A673 (cell line): ENCODE results near the gene SLC35E2B. TPM values are rescaled to one million over a fixed set of nuclear protein-coding genes. Genes with fewer than 3 reads are reported as not detected.
"Not testable (repeated sequence)": the region's sequence is repeated elsewhere in the genome, so short reads cannot be mapped to it uniquely, and the experiment has no call there.

Source experiments
- BruUV-seq: library from RNA; stranded (reverse); fragments of 400-500 nt; replicated peaks from 2 replicates; lab custom pipeline; 2021; lab: Mats Ljungman, UMichigan
- CTCF ChIA-PET: fragments of 300-600 bp; sonication (Branson Sonifier 250); formaldehyde crosslinking; loops from one replicate; lab custom pipeline; 2022; ENCODE audit warnings: antibody characterized with exemption; lab: Charles Lee
- POLR2A ChIA-PET: fragments of 300-600 bp; sonication (Branson Sonifier 250); formaldehyde crosslinking; loops from one replicate; lab custom pipeline; 2022; ENCODE audit warnings: antibody characterized with exemption; ENCODE audit not compliant: low non-redundant PET; lab: Charles Lee
- DNase-seq: peaks from one replicate; pipeline ENCODE4 v3.0.0-alpha.2; 2015; ENCODE audit warnings: low spot score
- H3K27ac ChIP-seq: fragments of 200-600 bp; sonication (generic); 2 replicates; pipeline ENCODE4 v1.5.1; 2016; ENCODE audit warnings: mixed run types, low read depth, mild to moderate bottlenecking, mixed read lengths, antibody characterized with exemption, low read length; ENCODE audit not compliant: poor library complexity, severe bottlenecking
- H3K27me3 ChIP-seq: fragments of 200-600 bp; sonication (generic); replicated peaks from 2 replicates; pipeline ENCODE4 v1.6.1; 2017; ENCODE audit warnings: mixed run types, low read depth, mild to moderate bottlenecking, mixed read lengths, antibody characterized with exemption, low read length; ENCODE audit not compliant: insufficient read depth, poor library complexity
- H3K36me3 ChIP-seq: fragments of 200-600 bp; sonication (generic); 2 replicates; pipeline ENCODE4 v1.6.1; 2016; ENCODE audit warnings: mixed run types, mild to moderate bottlenecking, mixed read lengths, antibody characterized with exemption, low read length; ENCODE audit not compliant: insufficient read depth, poor library complexity, severe bottlenecking
- H3K4me1 ChIP-seq: fragments of 200-600 bp; sonication (generic); 2 replicates; pipeline ENCODE4 v1.6.1; 2017; ENCODE audit warnings: mixed run types, mild to moderate bottlenecking, mixed read lengths, antibody characterized with exemption, low read length; ENCODE audit not compliant: insufficient read depth, poor library complexity, severe bottlenecking
- H3K4me3 ChIP-seq: fragments of 200-600 bp; sonication (generic); 2 replicates; pipeline ENCODE4 v1.5.1; 2016; ENCODE audit warnings: low read depth, mixed run types, mild to moderate bottlenecking, mixed read lengths, low read length; ENCODE audit not compliant: poor library complexity, severe bottlenecking
- H3K9me3 ChIP-seq: fragments of 200-600 bp; sonication (generic); 2 replicates; pipeline ENCODE4 v1.6.1; 2016; ENCODE audit warnings: mixed run types, low read depth, mild to moderate bottlenecking, mixed read lengths, antibody characterized with exemption, low read length; ENCODE audit not compliant: poor library complexity, severe bottlenecking
- CTCF ChIP-seq: fragments of 300-800, 200-600 bp; sonication (generic); conservative IDR thresholded peaks from 2 replicates; pipeline ENCODE4 v1.5.1; 2017; ENCODE audit warnings: low read depth, mild to moderate bottlenecking, antibody characterized with exemption, low read length, moderate library complexity, mixed read lengths
- EZH2 ChIP-seq: fragments of 200-600 bp; sonication (generic); IDR thresholded peaks from 2 replicates; pipeline ENCODE4 v1.6.1; 2017; ENCODE audit warnings: borderline replicate concordance, low read depth, mild to moderate bottlenecking, mixed read lengths, antibody characterized with exemption, low read length; ENCODE audit not compliant: poor library complexity, severe bottlenecking
- intact Hi-C: fragments of 100-400 bp; cut with micrococcal nuclease; formaldehyde crosslinking; loops from one replicate; pipeline ENCODE4 v1.10.0; 2022; ENCODE audit not compliant: unreplicated experiment
- total RNA-seq: library from RNA; stranded (reverse); gene quantifications from 2 replicates; pipeline ENCODE4 v1.2.3, GENCODE V29; 2021

Gene SLC35E2B
- total RNA-seq, 1 experiment from 2014 or later, result 56.3 TPM

DNA sequence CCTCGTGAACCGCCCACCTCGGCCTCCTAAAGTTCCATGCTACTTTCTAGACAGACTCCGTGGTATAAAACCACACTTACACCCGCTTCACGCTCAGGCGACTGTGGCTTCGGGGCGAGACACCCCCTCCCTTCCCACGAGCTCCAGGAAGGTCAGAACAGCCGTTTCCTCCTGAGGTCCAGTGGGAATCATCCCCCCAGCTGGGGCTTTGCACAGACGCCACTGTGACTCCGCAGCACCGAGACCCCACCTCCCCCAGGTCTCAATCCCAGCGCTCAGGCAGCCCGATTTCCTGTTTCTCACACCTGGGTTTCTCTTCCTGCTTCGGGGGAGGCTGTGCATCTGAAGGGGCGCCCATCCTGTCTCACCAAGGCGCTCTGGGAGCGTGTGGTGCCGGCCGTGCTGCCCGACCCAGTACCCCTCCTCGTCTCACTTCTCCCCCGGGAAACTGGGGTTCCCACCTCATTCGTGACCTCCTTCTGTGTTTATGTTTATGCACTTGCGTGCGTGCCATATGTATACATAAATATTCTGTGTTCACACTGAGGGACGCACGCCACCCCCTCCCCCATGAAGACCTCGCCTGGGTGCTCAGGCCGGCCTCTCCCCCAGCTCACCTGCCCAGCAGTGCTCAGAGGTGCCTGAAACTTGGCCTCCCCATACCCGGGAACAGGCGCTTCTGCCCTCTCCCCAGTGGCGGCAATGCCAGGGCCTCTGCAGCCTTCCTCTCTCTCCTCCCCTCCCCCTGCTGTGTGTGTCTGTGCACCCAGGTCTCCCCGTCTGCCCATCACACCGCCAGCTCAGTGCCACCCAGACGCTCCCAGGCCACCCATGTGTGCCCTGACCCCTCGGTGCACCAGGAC, 14.6 kb downstream of the SLC35E2B start:
- BruUV-seq, result no TSS peak
- CTCF ChIA-PET, result no interaction called here
- no peaks in the 10 kb centered on the region for H3K9me3 ChIP-seq
- H3K27me3 ChIP-seq, result no peaks in the 10 kb centered on the region
- peak overlapping the region; percentile 4 for H3K27ac ChIP-seq
- TF ChIP-seq EZH2 (no peak), CTCF (no peak)
- no peak for DNase-seq
- intact Hi-C loops, result no loop called here
- H3K4me3 ChIP-seq, result no peak overlapping the region
- H3K4me1 ChIP-seq, result peaks cover 6% of the 10 kb centered on the region
- POLR2A ChIA-PET, result no interaction called here
- no peaks in the 10 kb centered on the region for H3K36me3 ChIP-seq

GRCh38 chr1:1676087-1676486, 16.5 kb downstream of the SLC35E2B start:
- H3K27ac ChIP-seq, POLR2A ChIA-PET, H3K27me3 ChIP-seq, CTCF ChIA-PET, H3K9me3 ChIP-seq, intact Hi-C loops, H3K4me1 ChIP-seq, H3K36me3 ChIP-seq, BruUV-seq, H3K4me3 ChIP-seq, DNase-seq: not testable (repeated sequence)

DNA sequence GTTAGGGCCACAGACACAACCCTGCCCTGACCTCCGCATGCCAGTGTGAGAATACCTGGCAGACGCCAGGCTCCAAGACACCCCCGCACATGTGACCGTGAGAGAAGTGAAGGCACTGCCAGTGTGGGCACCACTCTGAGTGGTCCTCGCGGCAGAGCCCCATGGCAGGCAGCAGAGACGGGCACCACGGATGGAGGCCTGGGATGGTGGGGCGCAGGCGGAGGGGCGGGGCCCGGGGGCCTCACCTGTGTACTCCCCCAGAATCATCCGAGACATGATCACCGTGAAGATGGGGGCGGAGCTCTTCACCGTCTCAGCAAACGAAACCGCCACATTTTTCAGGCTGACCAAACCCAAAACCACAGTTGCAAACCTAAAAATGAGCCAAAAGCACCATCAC, 17.4 kb downstream of the SLC35E2B start:
- DNase-seq, H3K27me3 ChIP-seq, POLR2A ChIA-PET, H3K36me3 ChIP-seq, H3K27ac ChIP-seq, intact Hi-C loops, H3K4me3 ChIP-seq, CTCF ChIA-PET, BruUV-seq, H3K9me3 ChIP-seq, H3K4me1 ChIP-seq: not testable (repeated sequence)

- H3K36me3 ChIP-seq, result peaks cover 11% of the 10 kb centered on the region
- BruUV-seq, DNase-seq, H3K9me3 ChIP-seq, H3K4me1 ChIP-seq, H3K4me3 ChIP-seq, POLR2A ChIA-PET, H3K27ac ChIP-seq, CTCF ChIA-PET, intact Hi-C loops, H3K27me3 ChIP-seq: not testable (repeated sequence)
These were observed 17.8 kb downstream of the SLC35E2B start for GRCh38 chr1:1674806-1675205.
